GM21515 (cell line): Measurements from ENCODE around the gene GTPBP4.

Experiments used
- ATAC-seq: cut with Tn5 transposase; IDR thresholded peaks from one replicate; pipeline ENCODE4 v1.9.1; 2021; ENCODE audit not compliant: unreplicated experiment

Gene GTPBP4

DNA sequence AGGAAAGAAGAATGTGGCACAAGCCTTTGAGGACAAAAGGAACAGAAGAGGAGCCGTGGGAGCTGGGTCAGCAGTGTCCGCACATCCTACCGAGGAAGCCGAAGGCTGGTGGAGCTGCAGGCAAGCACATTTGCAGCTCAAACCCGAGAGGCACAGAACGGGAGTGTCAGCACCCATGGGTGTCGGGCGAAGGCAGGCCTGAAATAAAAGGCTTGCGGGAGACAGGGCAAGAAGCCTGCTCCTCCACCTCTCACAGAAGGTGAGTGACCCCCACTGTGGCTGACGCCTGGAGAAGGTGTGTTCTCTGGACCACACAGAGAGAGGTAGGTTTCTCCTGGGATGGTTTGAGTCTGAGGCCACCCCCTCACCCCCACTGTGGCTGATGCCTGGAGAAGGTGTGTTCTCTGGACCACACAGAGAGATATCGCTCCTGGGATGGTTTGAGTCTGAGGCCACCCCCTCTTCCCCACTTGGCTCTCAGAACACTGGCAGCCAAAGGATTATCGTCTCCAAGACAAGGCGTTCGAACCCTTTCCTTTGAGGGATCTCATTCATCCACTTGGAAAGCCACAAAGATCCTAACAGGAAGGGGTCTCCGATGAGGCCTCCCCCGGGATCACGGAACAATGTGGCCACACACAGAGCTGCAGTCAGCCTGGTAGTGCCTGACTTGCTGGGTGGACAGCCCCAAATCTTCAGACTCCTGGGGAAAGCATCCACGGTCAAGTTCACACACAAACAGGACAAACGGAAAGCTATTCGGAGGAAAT lies 21.6 kb upstream of the GTPBP4 start:
- ATAC-seq, result no peak

DNA sequence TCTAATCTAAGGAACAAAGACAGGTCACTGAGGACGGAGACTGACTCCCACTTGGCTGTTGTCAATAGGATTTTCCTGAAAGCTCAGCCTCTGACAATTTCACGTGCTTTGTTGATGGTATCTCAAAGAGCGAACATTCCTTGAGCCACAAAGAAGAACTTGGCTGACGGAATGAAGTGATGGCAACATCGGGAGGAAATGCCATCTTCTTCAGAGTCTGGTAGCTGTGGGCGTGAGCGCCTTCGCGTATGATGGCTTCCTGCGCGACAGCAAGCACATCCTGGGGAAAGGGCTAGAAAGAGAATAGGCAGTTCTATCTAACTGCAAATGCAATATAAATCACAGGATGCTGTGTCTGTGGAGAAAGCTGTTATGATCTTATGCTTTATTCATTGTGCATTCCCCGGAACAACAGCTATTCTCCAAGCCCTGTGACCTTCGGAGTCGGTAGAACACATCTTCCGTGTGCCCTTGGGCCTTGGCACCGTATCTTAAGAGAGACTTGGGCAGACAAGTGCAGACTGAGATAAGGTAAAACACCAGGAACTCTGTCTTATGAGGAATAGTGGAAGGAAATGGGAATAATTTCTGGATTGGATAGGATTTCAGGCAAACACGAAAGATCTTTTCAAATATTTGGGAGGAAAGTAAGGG lies 19.6 kb upstream of the GTPBP4 start:
- no peak for ATAC-seq

DNA sequence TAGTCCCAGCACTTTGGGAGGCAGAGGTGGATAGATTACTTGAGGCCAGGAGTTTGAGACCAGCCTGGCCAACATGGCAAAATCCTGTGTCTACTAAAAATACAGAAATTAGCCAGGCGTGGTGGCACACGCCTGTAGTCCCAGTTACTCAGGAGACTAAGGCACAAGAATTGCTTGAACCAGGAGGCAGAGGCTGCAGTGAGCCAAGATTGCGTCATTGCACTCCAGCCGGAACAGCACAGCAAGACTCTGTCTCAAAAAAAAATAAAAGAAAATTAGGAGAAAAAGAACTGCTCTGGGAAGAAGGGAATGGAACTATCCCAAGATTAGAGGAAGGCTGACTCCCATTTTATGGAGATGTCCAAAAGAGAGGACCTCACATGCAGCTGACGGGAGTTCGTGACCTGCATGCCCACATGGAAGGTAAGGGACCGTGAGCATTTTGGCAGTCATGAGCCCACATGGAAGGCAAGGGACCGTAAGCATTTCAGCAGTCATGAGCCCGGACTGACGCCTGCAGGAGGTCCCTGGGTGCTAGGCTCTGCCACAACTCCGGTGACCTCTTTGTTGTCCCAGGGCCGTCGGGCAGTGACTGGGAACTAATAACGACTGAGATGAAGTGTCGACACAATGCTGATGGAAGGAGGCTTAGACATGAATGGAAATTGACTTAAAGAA lies 18.6 kb upstream of the GTPBP4 start:
- no peak for ATAC-seq

DNA sequence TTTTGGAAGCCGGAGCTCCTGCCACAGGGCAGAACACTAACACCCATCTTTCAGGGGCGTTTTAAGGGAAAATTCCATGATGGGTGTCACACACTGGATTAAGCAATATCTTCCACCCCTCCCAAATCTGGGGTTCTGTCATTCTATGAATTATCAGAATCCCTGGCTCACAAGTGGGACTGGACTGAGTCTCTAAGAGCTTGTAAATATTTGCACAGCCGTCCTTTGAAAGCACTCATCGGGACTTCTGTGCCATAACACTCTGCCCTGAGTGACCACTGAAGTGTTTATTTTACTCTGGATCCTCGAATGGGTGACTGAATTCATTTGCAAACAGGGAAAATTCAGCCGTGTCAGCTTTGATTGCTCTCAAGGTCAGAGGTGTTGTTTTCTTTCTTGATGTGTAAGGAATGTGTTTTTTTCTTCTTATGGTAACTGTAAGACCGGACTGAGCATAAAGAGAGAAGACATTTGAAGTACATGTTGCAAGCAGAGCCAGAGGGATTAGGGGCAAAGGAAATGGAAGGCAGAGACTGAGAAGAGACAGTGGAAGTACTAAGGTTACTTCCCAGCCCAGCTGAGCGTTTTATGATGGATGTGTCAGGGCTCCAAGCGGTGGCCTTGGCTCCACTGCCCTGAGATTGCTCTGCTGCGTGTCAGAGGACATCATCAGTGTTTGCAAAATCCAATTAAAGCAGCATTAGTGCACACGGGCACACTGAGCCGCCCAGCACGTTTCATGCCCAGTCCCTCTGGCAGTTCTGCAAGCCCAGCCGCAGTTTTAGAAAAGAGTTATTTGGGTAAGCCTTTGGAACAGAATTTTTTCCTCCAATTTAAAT lies 17.7 kb upstream of the GTPBP4 start:
- no peak for ATAC-seq

DNA sequence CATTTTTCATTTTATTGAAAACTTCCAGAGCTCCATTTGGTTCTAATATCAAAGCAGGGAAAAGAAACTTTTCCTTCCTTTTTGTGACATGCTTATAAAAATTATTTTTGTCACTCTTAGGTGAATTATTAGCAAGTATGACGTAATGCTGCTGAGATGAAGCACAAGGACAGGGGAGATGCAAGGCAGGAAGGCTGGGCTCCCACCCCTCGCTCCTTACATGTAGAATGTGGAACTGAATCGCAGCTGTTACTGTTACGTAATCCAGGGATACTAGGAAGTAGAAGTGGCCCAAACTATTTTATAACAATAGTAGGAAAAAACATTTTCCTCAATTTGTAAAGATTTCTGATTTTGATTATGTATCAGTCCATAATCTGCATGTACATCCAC lies 17.1 kb upstream of the GTPBP4 start:
- ATAC-seq, result no peak

DNA sequence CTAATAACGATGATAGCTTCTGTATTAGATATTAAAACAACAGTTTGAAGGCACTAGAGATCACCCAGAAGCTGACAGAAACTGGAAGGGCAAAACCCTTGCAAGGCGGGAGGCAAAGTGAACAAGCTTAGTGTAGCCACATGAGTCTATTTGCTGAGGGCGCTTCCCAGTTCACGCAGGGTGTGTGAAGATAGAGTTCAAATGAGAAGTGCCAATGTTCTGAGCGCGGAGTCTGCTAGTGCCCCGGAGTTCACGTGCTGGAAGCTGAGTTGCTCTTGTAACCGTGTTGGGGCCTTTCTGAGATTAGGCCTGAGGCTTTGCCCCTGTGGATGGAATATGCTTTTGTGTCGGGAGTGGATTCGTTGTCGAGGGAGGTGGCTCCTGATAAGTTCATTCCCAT lies 16.6 kb upstream of the GTPBP4 start:
- ATAC-seq, result no peak

DNA sequence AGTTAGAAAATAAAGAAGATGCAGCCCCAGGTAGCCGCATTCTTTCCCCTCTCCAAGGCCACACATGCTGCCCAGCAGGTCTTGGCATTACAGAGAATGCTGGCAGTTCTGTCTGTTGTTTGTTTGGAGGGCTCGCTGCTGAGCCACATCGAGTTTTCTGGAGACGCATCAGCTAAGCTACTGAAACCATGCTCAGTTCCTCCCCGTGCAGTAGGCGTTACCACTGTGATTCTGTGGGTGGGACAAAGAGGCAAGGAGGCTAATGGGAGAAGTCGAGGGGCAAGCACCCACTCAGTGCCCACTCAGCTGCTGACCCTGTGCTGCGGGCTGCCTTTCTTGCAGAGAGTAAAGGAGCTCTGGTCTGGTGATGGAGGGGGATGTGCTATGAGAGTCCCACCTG lies 15.5 kb upstream of the GTPBP4 start:
- ATAC-seq, result no peak

DNA sequence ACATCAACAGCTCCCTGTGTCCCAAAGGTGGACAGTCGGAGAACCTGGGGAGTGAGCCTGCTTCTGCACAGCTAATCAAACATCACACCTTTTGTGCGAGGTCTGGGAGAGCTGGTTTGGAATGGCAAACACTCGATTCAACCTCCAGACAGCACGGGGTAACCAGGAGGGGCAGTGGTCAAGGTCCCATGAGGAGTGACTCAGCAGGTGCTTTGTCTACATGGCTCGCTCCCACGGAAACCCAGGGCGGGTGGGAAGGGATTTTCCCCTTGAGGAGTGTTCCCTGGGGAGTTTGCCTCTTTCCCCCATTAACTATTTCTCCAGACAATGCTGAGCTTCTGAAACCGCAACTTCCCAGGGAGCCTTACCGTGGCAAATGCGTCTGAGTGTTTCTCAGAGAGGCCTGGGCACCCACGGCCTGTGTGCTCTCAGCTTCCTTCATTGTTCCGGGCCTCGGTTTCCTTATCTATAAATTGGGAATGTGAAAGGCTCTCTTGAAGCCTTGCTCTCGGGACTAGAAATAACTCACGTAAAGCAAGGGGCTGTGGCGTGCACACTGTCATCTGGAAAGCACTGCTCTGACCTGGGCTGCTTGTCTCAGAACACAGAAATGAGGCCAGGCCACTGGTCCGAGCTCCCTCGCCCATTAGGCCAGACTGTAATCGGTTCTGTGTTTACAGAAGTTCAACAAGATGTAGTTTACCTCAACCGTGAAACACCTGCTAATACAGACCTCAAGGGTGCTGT lies 14.0 kb upstream of the GTPBP4 start:
- no peak for ATAC-seq

DNA sequence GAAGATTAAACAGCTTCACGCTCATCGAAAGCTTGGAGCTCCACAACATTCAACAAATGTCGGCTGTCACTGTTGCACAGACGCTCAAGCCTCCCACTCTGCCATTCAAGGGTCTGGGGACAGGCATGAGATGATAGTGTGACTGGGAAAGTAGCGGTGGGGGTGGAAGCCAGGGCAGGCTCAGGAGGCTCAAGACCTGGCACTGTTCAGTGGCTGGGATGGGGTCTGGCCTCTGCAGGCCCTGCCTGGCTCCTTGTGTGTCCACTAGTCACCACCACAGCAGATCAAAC lies 13.5 kb upstream of the GTPBP4 start:
- no peak for ATAC-seq

DNA sequence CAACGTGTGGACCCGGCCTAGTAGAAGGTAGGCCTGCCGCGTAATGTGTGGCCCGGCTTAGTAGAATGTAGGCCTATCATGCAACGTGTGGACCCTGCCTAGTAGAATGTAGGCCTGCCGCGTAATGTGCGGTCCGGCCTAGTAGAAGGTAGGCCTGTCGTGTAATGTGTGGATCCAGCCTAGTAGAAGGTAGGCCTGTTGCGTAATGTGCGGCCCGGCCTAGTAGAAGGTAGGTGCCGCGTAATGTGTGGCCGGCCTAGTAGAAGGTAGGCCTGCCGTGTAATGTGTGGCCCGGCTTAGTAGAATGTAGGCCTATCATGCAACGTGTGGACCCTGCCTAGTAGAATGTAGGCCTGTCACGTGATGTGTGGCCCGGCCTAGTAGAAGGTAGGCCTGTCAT lies 11.9 kb upstream of the GTPBP4 start:
- ATAC-seq, result no peak

DNA sequence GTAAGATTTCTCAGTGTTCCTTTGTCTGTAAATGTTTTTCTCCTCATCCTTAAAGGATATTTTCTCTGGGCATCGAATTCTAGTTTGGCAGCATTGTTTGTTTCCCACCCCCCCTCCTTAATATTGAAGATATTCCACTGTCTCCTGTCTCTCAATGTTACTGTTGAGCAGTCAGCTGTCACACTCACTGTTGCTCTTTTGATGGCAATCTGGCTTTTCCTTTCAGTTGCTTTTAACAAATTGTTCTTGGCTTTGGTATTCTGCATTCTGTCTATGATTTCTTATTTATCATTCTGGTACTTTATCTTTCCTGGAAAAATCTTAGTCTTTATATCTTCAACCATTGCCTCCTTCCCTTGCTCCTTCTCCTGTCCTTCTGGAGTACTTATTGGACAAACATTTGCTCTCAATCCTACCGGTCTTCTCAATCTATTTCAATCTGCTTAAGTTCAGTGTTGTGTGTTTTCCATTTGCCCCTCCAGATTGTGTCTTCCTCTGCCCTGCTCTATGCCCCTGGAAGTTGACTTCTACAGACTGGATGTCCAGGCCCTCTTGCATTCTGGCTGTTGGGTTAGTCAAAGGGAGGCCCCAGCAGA lies 9.3 kb upstream of the GTPBP4 start:
- no peak for ATAC-seq

DNA sequence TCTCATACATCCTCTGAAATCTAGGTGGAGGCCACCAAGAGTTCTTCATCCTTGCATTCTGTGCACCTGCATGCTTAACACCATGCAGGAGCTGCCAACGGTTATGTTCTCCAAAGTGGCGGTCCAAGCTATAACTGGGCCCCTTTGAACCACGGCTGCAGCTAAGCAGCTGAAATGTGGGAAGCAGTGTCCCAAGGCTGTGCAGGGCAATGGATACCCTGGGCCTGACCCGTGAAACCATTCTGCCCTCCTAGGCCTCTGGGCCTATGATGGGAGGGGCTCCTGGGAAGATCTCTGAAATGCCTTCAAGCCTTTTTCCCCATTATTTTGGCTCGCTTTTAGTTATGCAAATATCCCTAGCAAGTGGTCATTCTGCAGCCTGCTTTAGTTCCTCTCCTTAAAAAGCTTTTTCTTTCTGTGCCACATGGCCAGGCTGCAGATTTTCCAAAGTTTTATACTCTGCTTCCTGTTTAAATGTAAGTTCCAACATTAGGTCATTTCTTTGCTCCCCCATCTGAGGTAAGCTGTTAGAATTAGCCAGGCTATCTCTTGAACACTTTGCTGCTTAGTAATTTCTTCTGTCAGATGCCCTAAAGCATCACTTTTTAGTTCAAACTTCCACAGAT lies 7.7 kb upstream of the GTPBP4 start:
- no peak for ATAC-seq

DNA sequence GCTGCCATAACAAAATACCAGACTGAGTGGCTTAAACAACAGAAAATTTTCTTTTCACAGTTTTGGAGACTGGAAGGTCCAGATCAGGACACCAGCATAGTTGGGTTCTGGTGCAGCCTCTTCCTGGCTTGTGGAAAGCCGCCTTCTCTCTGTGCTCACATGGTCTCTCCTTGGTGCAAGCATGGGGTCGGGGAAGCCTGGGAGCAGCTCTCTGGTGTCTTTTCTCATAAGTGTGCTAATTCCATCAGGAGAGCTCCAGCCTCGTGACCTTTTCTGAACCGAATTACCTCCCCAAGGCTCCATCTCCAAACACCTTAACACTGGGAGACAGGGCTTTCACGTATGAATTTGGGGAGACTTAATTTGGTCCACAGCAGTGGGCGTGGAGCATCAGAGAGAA lies 4.8 kb upstream of the GTPBP4 start:
- ATAC-seq, result no peak

DNA sequence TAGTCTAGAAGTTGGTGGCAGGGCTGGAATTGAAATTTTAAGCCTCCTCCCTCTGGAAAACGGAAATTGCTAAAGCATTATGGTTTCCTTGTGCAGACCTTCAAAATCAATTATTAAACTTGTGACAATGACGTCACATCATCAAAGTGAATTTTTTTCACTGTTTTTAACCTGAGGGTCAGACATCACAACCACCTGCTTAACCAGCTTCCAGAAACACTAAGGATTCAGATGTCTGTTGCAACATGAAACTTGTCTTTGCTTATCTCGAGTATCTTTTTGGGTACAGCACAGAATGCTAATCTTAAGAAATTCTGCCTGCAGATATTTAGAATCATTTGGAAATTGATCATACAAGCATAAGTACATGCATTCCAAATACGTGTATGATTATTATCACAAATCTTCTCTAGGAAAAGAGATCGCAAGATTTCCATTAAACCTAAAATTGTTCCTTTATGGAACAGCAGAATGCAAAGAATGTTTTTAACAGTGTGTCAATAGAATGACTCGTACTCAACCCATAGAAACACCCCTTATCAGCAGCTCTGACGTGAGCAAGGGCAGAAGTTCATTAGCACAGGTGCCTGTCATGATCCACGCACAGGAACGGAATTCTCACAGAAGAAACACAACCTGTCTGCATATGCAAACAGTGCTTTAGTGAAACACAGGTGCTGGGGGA lies 4.1 kb upstream of the GTPBP4 start:
- ATAC-seq, result no peak

DNA sequence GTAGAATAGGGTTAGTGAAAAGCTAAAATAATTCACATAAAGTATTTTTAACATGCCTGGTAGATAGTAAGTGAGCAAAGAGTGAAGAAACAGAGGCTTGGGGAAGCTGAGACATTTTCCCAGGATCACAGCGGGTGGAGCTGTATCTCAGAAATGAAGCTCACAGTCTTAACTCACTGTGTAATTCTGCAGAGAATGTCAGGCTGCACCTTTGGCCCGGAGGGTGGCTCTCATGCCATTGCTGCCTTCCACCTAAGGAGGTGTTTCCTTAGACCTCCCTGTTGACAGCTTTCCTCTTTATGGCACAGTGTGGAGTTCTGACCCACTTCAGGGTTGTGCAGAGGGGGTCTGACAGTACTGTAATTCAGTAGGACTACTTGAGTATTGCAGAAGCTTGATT lies 2.9 kb upstream of the GTPBP4 start:
- no peak for ATAC-seq

DNA sequence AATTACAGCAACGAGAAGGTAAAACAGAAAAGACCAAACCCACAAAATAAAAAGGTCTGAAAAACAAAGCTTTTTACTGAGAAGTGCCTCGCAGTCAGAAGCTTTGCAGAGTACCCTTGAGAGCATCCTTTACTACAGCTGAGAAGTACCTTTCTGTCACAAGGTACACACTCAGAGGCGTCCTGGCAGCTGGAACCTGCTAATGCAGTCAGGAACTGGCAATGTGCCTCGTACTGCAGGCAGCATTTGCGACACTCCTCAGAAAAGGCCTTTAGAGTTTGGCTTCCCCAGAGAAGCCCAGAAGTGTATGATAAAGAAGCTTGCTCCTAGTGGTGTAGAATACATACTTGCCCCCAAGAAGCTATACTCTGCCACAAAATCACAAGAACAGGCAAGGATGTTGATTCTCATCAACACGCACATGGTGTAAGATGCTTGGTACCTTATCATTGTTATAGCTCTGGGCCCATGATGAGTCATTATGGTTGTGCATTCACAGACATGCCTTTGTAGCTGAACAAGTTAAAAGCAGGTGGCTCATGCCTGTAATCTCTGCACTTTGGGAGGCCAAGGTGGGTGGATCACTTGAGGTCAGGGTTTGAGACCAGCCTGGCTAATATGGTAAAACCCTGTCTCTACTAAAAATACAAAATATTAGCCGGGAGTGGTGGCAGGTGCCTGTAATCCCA lies 2.0 kb upstream of the GTPBP4 start:
- no peak for ATAC-seq

DNA sequence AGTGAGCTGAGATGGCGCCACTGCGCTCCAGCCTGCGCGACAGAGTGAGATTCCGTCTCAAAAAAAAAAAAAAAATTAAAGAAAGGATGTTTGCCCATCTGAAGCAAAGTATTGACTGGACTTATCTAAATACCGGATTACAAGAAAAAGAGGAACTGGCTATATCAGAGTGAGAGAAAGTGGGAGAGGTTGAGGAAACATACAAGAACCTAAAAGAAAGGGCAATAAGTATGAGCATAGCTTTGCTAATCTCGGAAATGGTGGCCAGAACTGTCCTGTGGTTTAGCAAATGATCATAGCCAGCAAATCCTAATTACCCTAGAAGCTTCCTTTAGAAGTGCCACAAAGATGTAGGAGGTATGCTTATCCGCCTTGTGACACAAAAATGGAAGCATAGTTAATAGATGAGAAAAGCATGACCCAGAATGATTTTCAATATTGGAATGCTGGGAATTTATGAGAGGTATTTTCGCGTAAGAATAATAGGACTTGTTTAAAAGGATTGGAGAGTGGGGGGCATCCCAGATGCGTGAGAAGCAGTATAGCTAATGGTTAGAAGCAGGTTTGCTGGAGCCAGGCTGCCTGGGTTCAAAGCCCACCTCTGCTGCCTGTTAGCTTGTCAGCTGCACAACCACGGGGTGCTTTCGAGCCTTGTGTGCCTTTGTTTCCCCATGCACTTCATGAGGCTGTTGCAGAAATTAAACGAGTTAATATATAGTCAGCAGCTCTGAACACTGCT lies 1.2 kb upstream of the GTPBP4 start:
- no peak for ATAC-seq

DNA sequence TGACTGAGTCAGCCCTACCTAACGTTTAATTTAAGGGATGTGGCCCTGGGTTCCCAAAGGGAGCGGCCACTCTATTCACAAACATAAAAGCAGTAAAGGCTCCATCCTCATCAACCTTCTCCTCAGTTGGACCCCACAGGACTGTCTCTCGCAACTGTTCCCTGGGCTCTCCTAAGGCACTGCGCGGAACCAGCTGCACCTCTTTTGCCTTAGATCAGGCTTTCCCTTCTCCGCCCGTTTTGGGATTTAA lies 689 bp upstream of the GTPBP4 start:
- no peak for ATAC-seq
